Measurements from ENCODE around the gene HMCN1.

- no peak for TF ChIP-seq CTCF (IDR thresholded peaks at IDR 0.05)
- TF ChIP-seq EP300 (IDR thresholded peaks at IDR 0.05): no peak
- TF ChIP-seq POLR2A (IDR thresholded peaks at IDR 0.05; ENCODE audit: low read depth): no peak
Observed at GRCh38 chr1:186235696-186236095, 501.5 kb downstream of the HMCN1 start.

Data from esophagus muscularis mucosa (tissue), 4 donors.